ENCODE measurements around the gene ZAP70. TPM values are rescaled to one million over a fixed set of nuclear protein-coding genes. Genes with fewer than 3 reads are reported as not detected.

Gene ZAP70
- total RNA-seq, 1 experiment from 2014 or later, result not detected

DNA sequence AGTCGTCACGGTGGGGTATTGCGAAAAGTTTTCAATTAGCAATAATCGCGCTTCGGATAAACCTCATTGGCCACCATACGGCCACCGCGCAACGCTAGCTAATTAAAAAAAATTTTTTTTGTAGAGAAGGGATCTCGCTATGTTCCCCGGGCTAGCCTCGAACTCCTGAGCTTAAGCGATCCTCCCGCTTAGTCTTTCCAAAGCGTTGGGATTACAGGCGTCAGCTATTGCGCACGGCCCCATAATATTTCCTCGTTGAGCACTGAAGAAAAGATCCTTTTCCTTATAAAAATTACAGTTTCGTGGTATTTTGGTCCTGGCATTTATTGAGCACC is 48.8 kb upstream of the ZAP70 start:
- H3K4me3 ChIP-seq, result peak overlapping the region; percentile 61
- CTCF ChIA-PET, result interaction anchor here (0.6 to 3.2 kb wide), 4 partner anchors 18 to 35 kb away, joined by 3 to 13 read pairs (median 6); partner anchors contain the start of gene COX5B
- peaks cover 29% of the 10 kb centered on the region for H3F3A ChIP-seq (ENCODE audit: insufficient read depth, low read depth)
- peak overlapping the region; percentile 88 for H3K27ac ChIP-seq
- intact Hi-C loops (cut with micrococcal nuclease; ENCODE audit: unreplicated experiment), result loop anchor here (1.0 kb wide), 3 partner anchors 19 to 73 kb away; no protein-coding TSS in a partner anchor
- peak overlapping the region; percentile 78 for H3K4me2 ChIP-seq
- DNase-seq, result no peak
- peak overlapping the region; percentile 85 for H2AFZ ChIP-seq
- H3K36me3 ChIP-seq (ENCODE audit: low read depth), result no peaks in the 10 kb centered on the region
- peaks cover 20% of the 10 kb centered on the region for H3K4me1 ChIP-seq (replicated peaks; ENCODE audit: insufficient read depth)
- peaks cover 19% of the 10 kb centered on the region; the same call in 1 of the 2 replicates for H4K20me1 ChIP-seq (ENCODE audit: insufficient read depth)
- POLR2A ChIA-PET (ENCODE audit: unreplicated experiment), result interaction anchor here (0.5 to 2.6 kb wide), 7 partner anchors 12 to 880 kb away, joined by 3 to 67 read pairs (median 5); partner anchors contain the start of gene COX5B
- BruUV-seq (replicated peaks), result TSS peak; percentile 71
- peaks cover 29% of the 10 kb centered on the region for H3K79me2 ChIP-seq (ENCODE audit: low read depth)
- H3K9me3 ChIP-seq (ENCODE audit: insufficient read depth, low read depth), result no peaks in the 10 kb centered on the region
- no peaks in the 10 kb centered on the region for H3K27me3 ChIP-seq (ENCODE audit: insufficient read depth, low read depth)
- TF ChIP-seq EZH2 (IDR thresholded peaks at IDR 0.05; ENCODE audit: low read depth), result no peak
- TF ChIP-seq, protein P1, sequence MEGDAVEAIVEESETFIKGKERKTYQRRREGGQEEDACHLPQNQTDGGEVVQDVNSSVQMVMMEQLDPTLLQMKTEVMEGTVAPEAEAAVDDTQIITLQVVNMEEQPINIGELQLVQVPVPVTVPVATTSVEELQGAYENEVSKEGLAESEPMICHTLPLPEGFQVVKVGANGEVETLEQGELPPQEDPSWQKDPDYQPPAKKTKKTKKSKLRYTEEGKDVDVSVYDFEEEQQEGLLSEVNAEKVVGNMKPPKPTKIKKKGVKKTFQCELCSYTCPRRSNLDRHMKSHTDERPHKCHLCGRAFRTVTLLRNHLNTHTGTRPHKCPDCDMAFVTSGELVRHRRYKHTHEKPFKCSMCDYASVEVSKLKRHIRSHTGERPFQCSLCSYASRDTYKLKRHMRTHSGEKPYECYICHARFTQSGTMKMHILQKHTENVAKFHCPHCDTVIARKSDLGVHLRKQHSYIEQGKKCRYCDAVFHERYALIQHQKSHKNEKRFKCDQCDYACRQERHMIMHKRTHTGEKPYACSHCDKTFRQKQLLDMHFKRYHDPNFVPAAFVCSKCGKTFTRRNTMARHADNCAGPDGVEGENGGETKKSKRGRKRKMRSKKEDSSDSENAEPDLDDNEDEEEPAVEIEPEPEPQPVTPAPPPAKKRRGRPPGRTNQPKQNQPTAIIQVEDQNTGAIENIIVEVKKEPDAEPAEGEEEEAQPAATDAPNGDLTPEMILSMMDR (conservative IDR thresholded peaks at IDR 0.05), result peak; percentile 33; the same call in 1 of the 2 replicates
- H3K9me2 ChIP-seq (ENCODE audit: insufficient read depth), result no peaks in the 10 kb centered on the region

DNA sequence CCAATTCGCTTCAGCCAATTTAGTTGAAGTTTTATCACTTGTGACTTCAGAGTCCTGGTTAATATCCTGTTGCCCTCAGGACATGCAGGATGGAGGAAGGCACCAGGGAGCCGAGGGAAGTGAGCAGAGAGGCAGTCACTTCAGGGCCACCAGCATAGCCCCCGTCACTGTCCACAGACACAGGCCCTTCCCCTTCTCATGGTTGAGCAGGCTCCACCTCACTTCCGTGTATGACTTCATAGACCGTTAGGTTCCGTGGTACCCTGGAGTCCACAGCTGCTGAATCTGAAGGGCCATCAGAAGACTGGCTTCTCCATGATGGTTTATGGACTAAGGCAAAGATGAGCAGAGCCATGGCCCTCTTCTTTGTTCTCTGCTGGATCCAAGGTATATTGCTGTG is 43.9 kb upstream of the ZAP70 start, which contains the start of gene C2orf92:
Gene C2orf92 (plus strand): TSS at position 266 of the 400 bp plus-strand sequence. CDS start 76 bp downstream, at position 342.
- Histone ChIP-seq H3K27ac (no peak within 1 kb of the TSS), H3F3A (ENCODE audit: insufficient read depth, low read depth) (peaks cover 5% of the 10 kb centered on the region; the same call in 1 of the 2 replicates), H3K79me2 (ENCODE audit: low read depth) (no peaks in the 10 kb centered on the region), H3K4me1 (replicated peaks; ENCODE audit: insufficient read depth) (peaks cover 8% of the 10 kb centered on the region), H3K9me3 (ENCODE audit: insufficient read depth, low read depth) (no peaks in the 10 kb centered on the region), H3K36me3 (ENCODE audit: low read depth) (no peaks in the 10 kb centered on the region), H3K27me3 (ENCODE audit: insufficient read depth, low read depth) (no peaks in the 10 kb centered on the region), H3K4me3 (no peak within 1 kb of the TSS), H3K4me2 (no peak within 1 kb of the TSS), H4K20me1 (ENCODE audit: insufficient read depth) (no peaks in the 10 kb centered on the region), H3K9me2 (ENCODE audit: insufficient read depth) (no peaks in the 10 kb centered on the region), H2AFZ (no peak within 1 kb of the TSS)
- DNase-seq, result no peak
- TF ChIP-seq, protein P1 (conservative IDR thresholded peaks at IDR 0.05), result no peak
- no peak for TF ChIP-seq EZH2 (IDR thresholded peaks at IDR 0.05; ENCODE audit: low read depth)
- ChIA-PET CTCF (no interaction called here), POLR2A (ENCODE audit: unreplicated experiment) (no interaction called here)
- no TSS peak for BruUV-seq (replicated peaks)
- intact Hi-C loops (cut with micrococcal nuclease; ENCODE audit: unreplicated experiment), result no loop called here

DNA sequence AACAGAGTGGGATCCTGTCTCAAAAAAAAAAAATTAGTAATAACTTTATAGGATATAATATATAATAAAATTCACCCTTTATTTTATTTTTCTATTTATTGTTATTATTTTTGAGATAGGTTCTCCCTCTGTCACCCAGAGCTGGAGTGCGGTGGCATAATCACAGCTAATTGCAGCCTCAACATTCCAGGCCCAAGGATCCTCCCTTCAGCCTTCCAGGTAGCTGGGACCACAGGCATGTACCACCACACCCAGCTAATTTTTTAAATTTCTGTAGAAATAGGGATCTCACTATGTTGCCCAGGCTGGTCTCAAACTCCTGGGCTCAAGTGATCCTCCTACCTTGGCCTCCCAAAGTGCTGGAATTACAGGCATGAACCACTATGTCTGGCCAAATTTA is 42.9 kb upstream of the ZAP70 start:
- Histone ChIP-seq H3K4me3 (no peak overlapping the region), H3K4me2 (no peak overlapping the region), H3F3A (ENCODE audit: insufficient read depth, low read depth) (no peaks in the 10 kb centered on the region), H3K27me3 (ENCODE audit: insufficient read depth, low read depth) (no peaks in the 10 kb centered on the region), H3K4me1 (replicated peaks; ENCODE audit: insufficient read depth) (no peaks in the 10 kb centered on the region), H2AFZ (no peak overlapping the region), H3K36me3 (ENCODE audit: low read depth) (no peaks in the 10 kb centered on the region), H3K9me2 (ENCODE audit: insufficient read depth) (no peaks in the 10 kb centered on the region), H3K27ac (no peak overlapping the region), H3K9me3 (ENCODE audit: insufficient read depth, low read depth) (no peaks in the 10 kb centered on the region), H4K20me1 (ENCODE audit: insufficient read depth) (no peaks in the 10 kb centered on the region), H3K79me2 (ENCODE audit: low read depth) (no peaks in the 10 kb centered on the region)
- DNase-seq, result no peak
- POLR2A ChIA-PET (ENCODE audit: unreplicated experiment), result interaction anchor here (0.7 kb wide), 1 partner anchor 25 kb away, joined by 3 read pairs; the partner anchor contains the start of gene COX5B
- BruUV-seq (replicated peaks), result no TSS peak
- TF ChIP-seq, protein P1 (conservative IDR thresholded peaks at IDR 0.05), result no peak
- TF ChIP-seq EZH2 (IDR thresholded peaks at IDR 0.05; ENCODE audit: low read depth), result no peak
- intact Hi-C loops (cut with micrococcal nuclease; ENCODE audit: unreplicated experiment), result no loop called here
- CTCF ChIA-PET, result no interaction called here
